Activated CD8-positive, alpha-beta memory T cell treated with anti-CD3 and anti-CD28 coated beads, Interleukin-2, amount 10 ng/mL, durations not matched to agents 7 days and 5 days (primary cell): ENCODE results near the gene PLAAT4. TPM values are rescaled to one million over a fixed set of nuclear protein-coding genes. Genes with fewer than 3 reads are reported as not detected.

ENCODE experiments used
- ATAC-seq: fragments of 150-1000 bp; cut with Tn5 transposase; one replicate; pipeline ENCODE4 v1.10.0; 2021; ENCODE audit warnings: moderate library complexity
- CTCF ChIA-PET: fragments of 350-600 bp; sonication (Branson Sonifier 250); formaldehyde crosslinking; loops from one replicate; lab custom pipeline; 2021; ENCODE audit warnings: antibody characterized with exemption; lab: Charles Lee
- DNase-seq: peaks from one replicate; pipeline ENCODE4 v3.0.0-alpha.2; 2020
- H3K27ac Mint-ChIP-seq: one replicate; pipeline ENCODE4 v1.8.0; 2021; ENCODE audit warnings: mild to moderate bottlenecking, mixed read lengths
- H3K27me3 Mint-ChIP-seq: one replicate; pipeline ENCODE4 v1.8.0; 2021; ENCODE audit warnings: mixed read lengths
- H3K36me3 Mint-ChIP-seq: one replicate; pipeline ENCODE4 v1.8.0; 2021; ENCODE audit warnings: mild to moderate bottlenecking, mixed read lengths
- H3K4me1 Mint-ChIP-seq: one replicate; pipeline ENCODE4 v1.8.0; 2021; ENCODE audit warnings: mixed read lengths
- H3K4me3 Mint-ChIP-seq: one replicate; pipeline ENCODE4 v1.8.0; 2021; ENCODE audit warnings: mild to moderate bottlenecking, moderate library complexity, mixed read lengths
- H3K9me3 Mint-ChIP-seq: one replicate; pipeline ENCODE4 v1.8.0; 2022; ENCODE audit warnings: low read depth, mixed read lengths
- total RNA-seq, 2 experiments: library from RNA; stranded (reverse); gene quantifications; one replicate each; pipeline ENCODE4 v1.2.3, GENCODE V29; 2021

The PLAAT4 gene
- total RNA-seq, 2 experiments from 2014 or later = 85.3 to 128 TPM

- peaks cover 8% of the 10 kb centered on the region for H3K36me3 Mint-ChIP-seq
- CTCF ChIA-PET = interaction anchor here (1.3 to 4.3 kb wide), 4 partner anchors 14 to 118 kb away, joined by 7 to 46 read pairs (median 10); partner anchors contain the start of genes ATL3 and PLAAT4
- H3K4me3 Mint-ChIP-seq = peak overlapping the region; percentile 34
- ATAC-seq (no peak), DNase-seq (no peak)
- H3K27me3 Mint-ChIP-seq = no peaks in the 10 kb centered on the region
- no peaks in the 10 kb centered on the region for H3K9me3 Mint-ChIP-seq
- H3K27ac Mint-ChIP-seq = peak overlapping the region; percentile 88
- peaks cover 51% of the 10 kb centered on the region for H3K4me1 Mint-ChIP-seq
Measured at GRCh38 chr11:63552921-63553320, 16.3 kb downstream of the PLAAT4 start.

- Mint-ChIP-seq H3K36me3 (peaks cover 3% of the 10 kb centered on the region), H3K27me3 (no peaks in the 10 kb centered on the region), H3K4me1 (peaks cover 51% of the 10 kb centered on the region), H3K9me3 (no peaks in the 10 kb centered on the region), H3K27ac (peak overlapping the region; percentile 88), H3K4me3 (peak overlapping the region; percentile 50)
- ATAC-seq (peak; percentile 79), DNase-seq (peak; percentile 83)
- CTCF ChIA-PET = interaction anchor here (1.3 to 4.3 kb wide), 5 partner anchors 10 to 22 kb away, joined by 4 to 46 read pairs (median 5); partner anchors contain the start of gene PLAAT4
Measured at GRCh38 chr11:63553759-63554158, 17.2 kb downstream of the PLAAT4 start.

GRCh38 chr11:63554877-63555223 is 18.2 kb downstream of the PLAAT4 start:
- H3K27me3 Mint-ChIP-seq = no peaks in the 10 kb centered on the region
- no peak for DNase-seq
- H3K4me3 Mint-ChIP-seq = no peak overlapping the region
- H3K4me1 Mint-ChIP-seq = peaks cover 48% of the 10 kb centered on the region
- H3K36me3 Mint-ChIP-seq = peaks cover 3% of the 10 kb centered on the region
- no peak for ATAC-seq
- CTCF ChIA-PET = interaction anchor here (1.7 to 4.3 kb wide), 3 partner anchors 9 to 17 kb away, joined by 5 to 46 read pairs (median 5); partner anchors contain the start of gene PLAAT4
- peak overlapping the region; percentile 88 for H3K27ac Mint-ChIP-seq
- H3K9me3 Mint-ChIP-seq = no peaks in the 10 kb centered on the region

DNA sequence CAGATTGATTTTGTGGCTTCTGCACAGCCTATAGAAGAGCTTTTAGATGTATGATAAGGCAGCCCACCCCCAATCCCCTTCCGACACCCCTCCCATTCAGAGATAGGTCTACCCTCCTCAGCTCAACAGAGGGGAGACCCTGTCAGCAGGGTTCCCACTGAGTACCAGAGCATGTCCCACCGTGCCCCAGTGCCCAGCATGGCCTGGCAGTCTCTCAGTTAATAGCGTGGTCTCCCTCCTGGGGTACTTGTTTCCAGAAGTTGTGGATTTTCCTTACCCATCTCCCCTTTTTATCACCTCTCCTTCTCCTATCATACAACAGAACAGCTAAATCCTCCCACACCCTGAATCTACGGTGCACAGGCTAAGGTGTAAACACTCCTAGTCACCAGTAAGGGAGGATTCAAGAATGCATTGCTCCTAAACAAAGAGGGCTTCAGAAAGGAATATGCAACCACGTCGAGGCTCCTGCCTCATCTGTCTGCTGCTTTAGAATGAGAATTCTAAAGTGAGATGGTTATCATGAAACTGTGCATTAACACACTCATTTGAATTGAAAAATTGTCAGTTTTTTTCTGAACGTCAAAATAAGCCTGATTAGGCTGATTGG is 19.9 kb downstream of the PLAAT4 start:
- H3K36me3 Mint-ChIP-seq = no peaks in the 10 kb centered on the region
- H3K4me3 Mint-ChIP-seq = no peak overlapping the region
- ATAC-seq (no peak), DNase-seq (no peak)
- no peaks in the 10 kb centered on the region for H3K27me3 Mint-ChIP-seq
- CTCF ChIA-PET = no interaction called here
- no peaks in the 10 kb centered on the region for H3K9me3 Mint-ChIP-seq
- peaks cover 52% of the 10 kb centered on the region for H3K4me1 Mint-ChIP-seq
- no peak overlapping the region for H3K27ac Mint-ChIP-seq

DNA sequence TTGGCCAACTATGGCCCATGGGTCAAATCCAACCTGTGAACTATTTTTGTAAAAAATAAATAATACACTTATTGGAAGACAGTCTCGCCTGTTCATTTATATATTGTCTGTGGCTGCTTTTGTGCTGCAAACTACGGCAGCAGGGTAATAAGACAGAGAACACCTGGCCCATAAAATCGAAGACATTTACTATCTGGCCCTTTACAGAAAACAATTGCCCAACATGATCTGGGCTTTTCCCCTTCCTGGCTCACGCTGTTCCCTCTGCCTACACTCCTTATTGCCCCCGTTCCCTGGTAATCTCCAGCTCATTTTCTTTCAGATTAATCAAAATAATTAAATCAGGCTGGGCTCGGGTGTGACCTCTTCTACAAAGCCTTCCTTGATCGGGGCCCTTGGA is 21.0 kb downstream of the PLAAT4 start:
- H3K27me3 Mint-ChIP-seq = no peaks in the 10 kb centered on the region

GRCh38 chr11:63558459-63559157 is 22.0 kb downstream of the PLAAT4 start:
- H3K9me3 Mint-ChIP-seq = no peaks in the 10 kb centered on the region
- no peak overlapping the region for H3K27ac Mint-ChIP-seq
- H3K4me1 Mint-ChIP-seq = peaks cover 43% of the 10 kb centered on the region

More for the DNA sequence above, 21.0 kb downstream of the PLAAT4 start:
- Mint-ChIP-seq H3K4me1 (peaks cover 47% of the 10 kb centered on the region), H3K9me3 (no peaks in the 10 kb centered on the region), H3K36me3 (no peaks in the 10 kb centered on the region), H3K4me3 (no peak overlapping the region), H3K27ac (no peak overlapping the region)
- no peak for DNase-seq
- ATAC-seq = no peak
- CTCF ChIA-PET = no interaction called here

GRCh38 chr11:63560506-63561180 is 24.0 kb downstream of the PLAAT4 start:
- Mint-ChIP-seq H3K36me3 (no peaks in the 10 kb centered on the region), H3K4me1 (peaks cover 47% of the 10 kb centered on the region), H3K27me3 (no peaks in the 10 kb centered on the region), H3K9me3 (no peaks in the 10 kb centered on the region), H3K27ac (no peak overlapping the region), H3K4me3 (no peak overlapping the region)
- CTCF ChIA-PET = interaction anchor here (2.0 to 2.1 kb wide), 2 partner anchors 9 to 23 kb away, joined by 4 to 7 read pairs; no protein-coding TSS in a partner anchor
- DNase-seq (no peak), ATAC-seq (no peak)

More at GRCh38 chr11:63558459-63559157, 22.0 kb downstream of the PLAAT4 start:
- no peaks in the 10 kb centered on the region for H3K27me3 Mint-ChIP-seq
- no peaks in the 10 kb centered on the region for H3K36me3 Mint-ChIP-seq
- ATAC-seq = no peak
- DNase-seq = no peak
- H3K4me3 Mint-ChIP-seq = no peak overlapping the region
- CTCF ChIA-PET = interaction anchor here (1.0 kb wide), 1 partner anchor 15 kb away, joined by 4 read pairs; no protein-coding TSS in a partner anchor

GRCh38 chr11:63563201-63564055 is 26.8 kb downstream of the PLAAT4 start, which contains the start of gene PLAAT2:
TSS of gene PLAAT2 (minus strand) at chr11:63563379. CDS start at chr11:63563324, 55 bp downstream.
- Mint-ChIP-seq H3K36me3 (no peaks in the 10 kb centered on the region), H3K9me3 (no peaks in the 10 kb centered on the region), H3K27ac (peak within 1 kb of the TSS; percentile 69), H3K27me3 (no peaks in the 10 kb centered on the region), H3K4me3 (no peak within 1 kb of the TSS), H3K4me1 (peaks cover 69% of the 10 kb centered on the region)
- CTCF ChIA-PET = interaction anchor here (0.6 to 1.7 kb wide), 8 partner anchors 9 to 72 kb away, joined by 3 to 9 read pairs (median 4); partner anchors contain the start of gene PLAAT4
- no peak for DNase-seq
- no peak for ATAC-seq

DNA sequence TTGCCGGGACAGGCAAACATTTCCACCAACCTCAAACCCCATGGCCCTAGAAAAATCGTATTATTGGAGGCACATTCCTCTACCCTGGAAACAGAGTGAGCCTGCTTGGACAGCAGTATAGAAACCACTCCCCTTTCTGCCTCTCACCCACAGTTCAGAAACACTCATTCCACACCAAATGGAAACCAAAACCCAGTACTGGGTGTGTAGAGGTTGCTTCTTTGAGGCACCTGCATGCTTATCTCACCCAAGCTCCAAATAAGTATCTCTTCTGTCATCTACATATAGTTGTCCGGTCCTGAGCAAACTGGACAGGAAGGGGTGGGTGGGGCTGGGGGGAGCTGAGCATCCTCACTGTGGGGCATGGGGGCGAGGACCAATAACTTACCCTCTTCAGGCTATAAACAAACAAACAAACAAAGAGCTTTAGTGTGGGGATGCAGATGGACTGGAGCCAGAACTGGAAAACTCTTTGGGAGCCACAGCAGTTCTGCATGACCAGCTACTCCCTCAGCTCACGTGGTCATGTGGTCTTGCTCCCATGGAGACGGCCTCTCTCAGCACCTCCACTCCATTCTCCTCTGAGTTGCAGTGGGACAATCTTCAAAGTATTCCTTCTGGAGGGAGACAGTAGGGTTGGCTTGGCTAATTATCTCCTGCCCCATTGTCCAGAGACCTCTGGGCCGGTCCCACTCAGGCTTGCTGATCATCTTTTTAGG is 27.6 kb downstream of the PLAAT4 start:
- ATAC-seq (peak; percentile 71), DNase-seq (peak; percentile 80)
- Mint-ChIP-seq H3K27ac (peak overlapping the region; percentile 76), H3K4me1 (peaks cover 72% of the 10 kb centered on the region), H3K27me3 (no peaks in the 10 kb centered on the region), H3K36me3 (no peaks in the 10 kb centered on the region), H3K4me3 (no peak overlapping the region), H3K9me3 (no peaks in the 10 kb centered on the region)
- CTCF ChIA-PET = interaction anchor here (0.6 to 1.7 kb wide), 9 partner anchors 10 to 72 kb away, joined by 3 to 9 read pairs (median 3); partner anchors contain the start of gene PLAAT4

GRCh38 chr11:63564784-63565350 is 28.3 kb downstream of the PLAAT4 start:
- ATAC-seq (no peak), DNase-seq (peak; percentile 53)
- Mint-ChIP-seq H3K9me3 (no peaks in the 10 kb centered on the region), H3K4me3 (no peak overlapping the region), H3K36me3 (no peaks in the 10 kb centered on the region), H3K27ac (peak overlapping the region; percentile 76), H3K4me1 (peaks cover 71% of the 10 kb centered on the region), H3K27me3 (no peaks in the 10 kb centered on the region)
- CTCF ChIA-PET = interaction anchor here (0.8 to 1.7 kb wide), 5 partner anchors 9 to 28 kb away, joined by 3 to 9 read pairs (median 5); partner anchors contain the start of gene PLAAT4

GRCh38 chr11:63567044-63567840 is 30.6 kb downstream of the PLAAT4 start:
- H3K36me3 Mint-ChIP-seq = no peaks in the 10 kb centered on the region
- peaks cover 6% of the 10 kb centered on the region for H3K27me3 Mint-ChIP-seq
- peak; percentile 80 for ATAC-seq
- H3K9me3 Mint-ChIP-seq = no peaks in the 10 kb centered on the region
- peak overlapping the region; percentile 28 for H3K4me3 Mint-ChIP-seq
- H3K27ac Mint-ChIP-seq = peak overlapping the region; percentile 86
- CTCF ChIA-PET = interaction anchor here (1.1 to 2.7 kb wide), 6 partner anchors 7 to 114 kb away, joined by 3 to 9 read pairs (median 5); partner anchors contain the start of genes PLAAT4 and RTN3
- peaks cover 62% of the 10 kb centered on the region for H3K4me1 Mint-ChIP-seq
- peak; percentile 85 for DNase-seq
